ENCODE results near the gene SURF1. TPM values are rescaled to one million over a fixed set of nuclear protein-coding genes. Genes with fewer than 3 reads are reported as not detected.
"Not testable (repeated sequence)": the region's sequence is repeated elsewhere in the genome, so short reads cannot be mapped to it uniquely, and the experiment has no call there.

The SURF1 gene
- polyA plus RNA-seq, 4 donors, result 22.0 to 50.5 (median 38.9) TPM

GRCh38 chr9:133346021-133346785, 10.1 kb downstream of the SURF1 start:
- no peak for DNase-seq (ENCODE audit: low read depth in 4 of 4, low spot score in 3 of 4)

GRCh38 chr9:133345596-133345995, 10.7 kb downstream of the SURF1 start:
- DNase-seq (ENCODE audit: low read depth in 4 of 4, low spot score in 3 of 4), result no peak

GRCh38 chr9:133344979-133345378, 11.3 kb downstream of the SURF1 start:
- DNase-seq (ENCODE audit: low read depth in 4 of 4, low spot score in 3 of 4), result no peak

GRCh38 chr9:133344071-133344470, 12.2 kb downstream of the SURF1 start:
- no peak for DNase-seq (ENCODE audit: low read depth in 4 of 4, low spot score in 3 of 4)

- DNase-seq (ENCODE audit: low read depth in 4 of 4, low spot score in 3 of 4), result no peak
These were observed 13.7 kb downstream of the SURF1 start for GRCh38 chr9:133342570-133342969.

- DNase-seq (ENCODE audit: low read depth in 4 of 4, low spot score in 3 of 4), result no peak
These were observed 14.2 kb downstream of the SURF1 start for GRCh38 chr9:133342069-133342406.

GRCh38 chr9:133341369-133342068, 14.8 kb downstream of the SURF1 start:
- DNase-seq (ENCODE audit: low read depth in 4 of 4, low spot score in 3 of 4), result no peak

GRCh38 chr9:133340916-133341315, 15.4 kb downstream of the SURF1 start:
- no peak for DNase-seq (ENCODE audit: low read depth in 4 of 4, low spot score in 3 of 4)

GRCh38 chr9:133340256-133340655, 16.0 kb downstream of the SURF1 start:
- DNase-seq (ENCODE audit: low read depth in 4 of 4, low spot score in 3 of 4), result no peak

- DNase-seq (ENCODE audit: low read depth in 4 of 4, low spot score in 3 of 4), result no peak
These were observed 16.6 kb downstream of the SURF1 start for GRCh38 chr9:133339641-133340040.

- DNase-seq (ENCODE audit: low read depth in 4 of 4, low spot score in 3 of 4), result peak; percentile 53 to 78 (median 73)
These were observed 20.1 kb downstream of the SURF1 start, which contains the start of gene SURF6 for GRCh38 chr9:133335924-133336811. Gene SURF6, minus strand, starts transcription at chr9:133336188. Its CDS starts 56 bp downstream, at chr9:133336132.

GRCh38 chr9:133334888-133335287, 21.4 kb downstream of the SURF1 start:
- not testable (repeated sequence) for DNase-seq (ENCODE audit: low read depth in 4 of 4, low spot score in 3 of 4)

- DNase-seq (ENCODE audit: low read depth in 4 of 4, low spot score in 3 of 4), result no peak
These were observed 22.1 kb downstream of the SURF1 start for GRCh38 chr9:133334161-133334560.

GRCh38 chr9:133333566-133333965, 22.7 kb downstream of the SURF1 start:
- no peak for DNase-seq (ENCODE audit: low read depth in 4 of 4, low spot score in 3 of 4)

- no peak for DNase-seq (ENCODE audit: low read depth in 4 of 4, low spot score in 3 of 4)
These were observed 23.3 kb downstream of the SURF1 start for GRCh38 chr9:133333011-133333410.

- DNase-seq (ENCODE audit: low read depth in 4 of 4, low spot score in 3 of 4), result no peak
These were observed 23.9 kb downstream of the SURF1 start for GRCh38 chr9:133332381-133332730.

GRCh38 chr9:133331641-133332380, 24.5 kb downstream of the SURF1 start:
- no peak for DNase-seq (ENCODE audit: low read depth in 4 of 4, low spot score in 3 of 4)

- no peak for DNase-seq (ENCODE audit: low read depth in 4 of 4, low spot score in 3 of 4)
These were observed 25.1 kb downstream of the SURF1 start for GRCh38 chr9:133331221-133331620.

GRCh38 chr9:133329306-133330156, 26.8 kb downstream of the SURF1 start:
- DNase-seq (ENCODE audit: low read depth in 4 of 4, low spot score in 3 of 4), result not testable (repeated sequence)

Data from left renal pelvis (tissue), 4 donors.